HFFc6 (cell line): ENCODE data around the gene GALNT2. TPM values are rescaled to one million over a fixed set of nuclear protein-coding genes. Genes with fewer than 3 reads are reported as not detected.

Experiments
- DNase-seq: peaks from one replicate; pipeline ENCODE4 v3.0.0-alpha.2; 2018
- H3K27ac Mint-ChIP-seq: 2 replicates; pipeline ENCODE4 v1.8.0; 2020; ENCODE audit warnings: mild to moderate bottlenecking, mixed read lengths
- H3K27me3 Mint-ChIP-seq: 2 replicates; pipeline ENCODE4 v1.8.0; 2021; ENCODE audit warnings: mild to moderate bottlenecking, moderate library complexity, mixed read lengths; ENCODE audit not compliant: insufficient read depth
- H3K36me3 Mint-ChIP-seq: 2 replicates; pipeline ENCODE4 v1.8.0; 2021; ENCODE audit warnings: low read depth, mixed read lengths
- H3K4me1 Mint-ChIP-seq: 2 replicates; pipeline ENCODE4 v1.8.0; 2020; ENCODE audit warnings: low read depth, mixed read lengths
- H3K4me3 Mint-ChIP-seq: 2 replicates; pipeline ENCODE4 v1.8.0; 2020; ENCODE audit warnings: mild to moderate bottlenecking, moderate library complexity, mixed read lengths
- H3K9me3 Mint-ChIP-seq: 2 replicates; pipeline ENCODE4 v1.8.0; 2020; ENCODE audit warnings: mild to moderate bottlenecking, mixed read lengths
- total RNA-seq, 6 experiments: library from RNA; stranded (reverse); fragmentation: NEBNext Ultra II Directional; extraction: Animal tissue kit (Norgen Biotek cat#: 25700); gene quantifications; 2 replicates in 1 of 6; 3 replicates in 5 of 6; pipeline ENCODE4 v1.2.3, GENCODE V29; 2021
- TF ChIP-seq, protein P1 (sequence below): fragments of 200-600 bp; sonication (generic); IDR thresholded peaks from 2 replicates; pipeline ENCODE4 v1.5.0; 2021; ENCODE audit warnings: antibody characterized with exemption, mild to moderate bottlenecking

GALNT2 gene
- total RNA-seq, 6 experiments from 2014 or later = 174 to 194 (median 181) TPM

GRCh38 chr1:230327892-230328284, 260.9 kb downstream of the GALNT2 start:
- H3K27me3 Mint-ChIP-seq = peaks cover 3% of the 10 kb centered on the region
- peaks cover 6% of the 10 kb centered on the region; the same call in 1 of the 2 replicates for H3K9me3 Mint-ChIP-seq
- H3K4me1 Mint-ChIP-seq = peaks cover 11% of the 10 kb centered on the region; the same call in 1 of the 2 replicates
- no peak for DNase-seq
- TF ChIP-seq, protein P1, sequence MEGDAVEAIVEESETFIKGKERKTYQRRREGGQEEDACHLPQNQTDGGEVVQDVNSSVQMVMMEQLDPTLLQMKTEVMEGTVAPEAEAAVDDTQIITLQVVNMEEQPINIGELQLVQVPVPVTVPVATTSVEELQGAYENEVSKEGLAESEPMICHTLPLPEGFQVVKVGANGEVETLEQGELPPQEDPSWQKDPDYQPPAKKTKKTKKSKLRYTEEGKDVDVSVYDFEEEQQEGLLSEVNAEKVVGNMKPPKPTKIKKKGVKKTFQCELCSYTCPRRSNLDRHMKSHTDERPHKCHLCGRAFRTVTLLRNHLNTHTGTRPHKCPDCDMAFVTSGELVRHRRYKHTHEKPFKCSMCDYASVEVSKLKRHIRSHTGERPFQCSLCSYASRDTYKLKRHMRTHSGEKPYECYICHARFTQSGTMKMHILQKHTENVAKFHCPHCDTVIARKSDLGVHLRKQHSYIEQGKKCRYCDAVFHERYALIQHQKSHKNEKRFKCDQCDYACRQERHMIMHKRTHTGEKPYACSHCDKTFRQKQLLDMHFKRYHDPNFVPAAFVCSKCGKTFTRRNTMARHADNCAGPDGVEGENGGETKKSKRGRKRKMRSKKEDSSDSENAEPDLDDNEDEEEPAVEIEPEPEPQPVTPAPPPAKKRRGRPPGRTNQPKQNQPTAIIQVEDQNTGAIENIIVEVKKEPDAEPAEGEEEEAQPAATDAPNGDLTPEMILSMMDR = no peak
- no peak overlapping the region for H3K27ac Mint-ChIP-seq
- no peak overlapping the region for H3K4me3 Mint-ChIP-seq
- no peaks in the 10 kb centered on the region for H3K36me3 Mint-ChIP-seq

- Mint-ChIP-seq H3K4me3 (no peak overlapping the region), H3K27me3 (peaks cover 3% of the 10 kb centered on the region), H3K27ac (no peak overlapping the region), H3K9me3 (peaks cover 6% of the 10 kb centered on the region; the same call in 1 of the 2 replicates), H3K36me3 (no peaks in the 10 kb centered on the region), H3K4me1 (peaks cover 11% of the 10 kb centered on the region; the same call in 1 of the 2 replicates)
- DNase-seq = no peak
- TF ChIP-seq, protein P1 = no peak
Observed at GRCh38 chr1:230328342-230329015, 261.4 kb downstream of the GALNT2 start.

- no peak for DNase-seq
- Mint-ChIP-seq H3K27ac (no peak overlapping the region), H3K27me3 (peaks cover 1% of the 10 kb centered on the region), H3K4me1 (peaks cover 11% of the 10 kb centered on the region; the same call in 1 of the 2 replicates), H3K36me3 (no peaks in the 10 kb centered on the region), H3K4me3 (no peak overlapping the region), H3K9me3 (peaks cover 10% of the 10 kb centered on the region; the same call in 1 of the 2 replicates)
- TF ChIP-seq, protein P1 = no peak
Observed at GRCh38 chr1:230330157-230330556, 263.1 kb downstream of the GALNT2 start.
